ENCODE data around the gene PIK3AP1.

- TF ChIP-seq CTCF (IDR thresholded peaks at IDR 0.05; ENCODE audit: insufficient read depth, low read length, poor library complexity, severe bottlenecking) (no peak), EZH2phosphoT487 (conservative IDR thresholded peaks at IDR 0.05; ENCODE audit: low read length) (no peak)
Measured at GRCh38 chr10:96586419-96587263, 133.7 kb downstream of the PIK3AP1 start, which contains the start of gene TM9SF3.
